GM10266 (cell line): ENCODE results near the gene STIL.
A peak's percentile ranks its signal among the peaks of the same experiment; 100 is the strongest.

Experiments used
- DNase-seq: peaks from one replicate; pipeline ENCODE4 v3.0.0; 2012; ENCODE audit errors: extremely low spot score
- TF ChIP-seq, protein P1 (sequence below): IDR thresholded peaks from 2 replicates; pipeline ENCODE4 v1.5.1; 2012; ENCODE audit warnings: mild to moderate bottlenecking, low read depth; ENCODE audit not compliant: control insufficient read depth, insufficient read depth; ENCODE audit errors: missing control alignments

Gene STIL

DNA sequence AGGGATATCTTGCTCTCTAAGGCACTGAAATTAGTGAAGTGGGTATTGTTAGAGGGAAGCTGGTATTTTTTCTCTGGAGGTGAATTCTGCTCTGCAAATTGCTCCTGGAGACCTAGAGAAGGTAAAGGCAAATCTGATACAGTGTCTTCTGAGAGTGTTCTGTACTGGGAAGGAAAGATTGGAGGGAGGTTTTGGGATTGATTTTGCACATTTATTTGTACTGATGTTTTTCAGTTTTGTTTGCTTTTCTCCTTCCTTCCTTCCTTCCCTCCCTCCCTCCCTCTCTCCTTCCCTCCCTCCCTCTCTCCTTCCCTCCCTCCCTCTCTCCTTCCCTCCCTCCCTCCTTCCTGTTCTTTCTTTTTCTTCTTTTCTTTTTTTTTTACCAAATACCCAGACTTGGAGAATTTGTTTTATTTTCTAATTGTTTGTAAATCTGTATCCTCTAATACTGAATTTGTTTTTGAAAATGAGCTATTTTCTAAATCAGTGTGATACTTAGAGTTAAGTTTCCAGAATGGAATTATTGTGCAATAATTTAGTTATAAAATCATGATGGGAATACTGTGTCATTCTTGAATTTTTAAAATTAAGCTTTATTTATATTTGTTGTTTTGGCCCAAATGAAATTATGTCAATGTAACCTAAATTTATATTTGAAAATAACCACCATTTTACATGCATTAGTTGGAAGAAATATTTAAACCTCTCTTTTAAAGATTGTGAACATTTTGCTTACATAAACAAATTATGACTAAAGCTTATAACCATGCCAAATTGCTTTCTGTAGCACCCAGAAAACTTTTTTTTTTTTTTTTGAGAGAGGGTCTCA lies 24.5 kb upstream of the STIL start:
- TF ChIP-seq, protein P1, sequence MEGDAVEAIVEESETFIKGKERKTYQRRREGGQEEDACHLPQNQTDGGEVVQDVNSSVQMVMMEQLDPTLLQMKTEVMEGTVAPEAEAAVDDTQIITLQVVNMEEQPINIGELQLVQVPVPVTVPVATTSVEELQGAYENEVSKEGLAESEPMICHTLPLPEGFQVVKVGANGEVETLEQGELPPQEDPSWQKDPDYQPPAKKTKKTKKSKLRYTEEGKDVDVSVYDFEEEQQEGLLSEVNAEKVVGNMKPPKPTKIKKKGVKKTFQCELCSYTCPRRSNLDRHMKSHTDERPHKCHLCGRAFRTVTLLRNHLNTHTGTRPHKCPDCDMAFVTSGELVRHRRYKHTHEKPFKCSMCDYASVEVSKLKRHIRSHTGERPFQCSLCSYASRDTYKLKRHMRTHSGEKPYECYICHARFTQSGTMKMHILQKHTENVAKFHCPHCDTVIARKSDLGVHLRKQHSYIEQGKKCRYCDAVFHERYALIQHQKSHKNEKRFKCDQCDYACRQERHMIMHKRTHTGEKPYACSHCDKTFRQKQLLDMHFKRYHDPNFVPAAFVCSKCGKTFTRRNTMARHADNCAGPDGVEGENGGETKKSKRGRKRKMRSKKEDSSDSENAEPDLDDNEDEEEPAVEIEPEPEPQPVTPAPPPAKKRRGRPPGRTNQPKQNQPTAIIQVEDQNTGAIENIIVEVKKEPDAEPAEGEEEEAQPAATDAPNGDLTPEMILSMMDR: no peak

DNA sequence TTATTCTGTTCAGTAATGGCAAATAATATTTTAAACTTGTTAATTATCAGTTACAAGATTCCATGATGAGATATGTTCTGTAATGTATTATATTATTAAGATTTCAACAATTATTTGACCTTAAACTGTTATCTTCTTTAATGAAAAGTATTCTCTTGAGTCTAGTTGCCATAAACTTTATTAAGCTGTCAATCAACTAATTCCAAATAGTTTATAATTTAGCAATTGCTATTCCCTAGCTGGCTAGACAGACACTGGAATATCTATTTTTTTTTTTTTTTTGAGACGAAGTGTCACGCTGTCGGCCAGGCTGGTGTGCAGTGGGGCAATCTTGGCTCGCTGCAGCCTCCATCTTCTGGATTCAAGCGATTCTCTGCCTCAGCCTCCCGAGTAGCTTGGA lies 23.4 kb upstream of the STIL start:
- DNase-seq: no peak
- TF ChIP-seq, protein P1: no peak

More for the DNA sequence above, 24.5 kb upstream of the STIL start:
- DNase-seq: no peak

DNA sequence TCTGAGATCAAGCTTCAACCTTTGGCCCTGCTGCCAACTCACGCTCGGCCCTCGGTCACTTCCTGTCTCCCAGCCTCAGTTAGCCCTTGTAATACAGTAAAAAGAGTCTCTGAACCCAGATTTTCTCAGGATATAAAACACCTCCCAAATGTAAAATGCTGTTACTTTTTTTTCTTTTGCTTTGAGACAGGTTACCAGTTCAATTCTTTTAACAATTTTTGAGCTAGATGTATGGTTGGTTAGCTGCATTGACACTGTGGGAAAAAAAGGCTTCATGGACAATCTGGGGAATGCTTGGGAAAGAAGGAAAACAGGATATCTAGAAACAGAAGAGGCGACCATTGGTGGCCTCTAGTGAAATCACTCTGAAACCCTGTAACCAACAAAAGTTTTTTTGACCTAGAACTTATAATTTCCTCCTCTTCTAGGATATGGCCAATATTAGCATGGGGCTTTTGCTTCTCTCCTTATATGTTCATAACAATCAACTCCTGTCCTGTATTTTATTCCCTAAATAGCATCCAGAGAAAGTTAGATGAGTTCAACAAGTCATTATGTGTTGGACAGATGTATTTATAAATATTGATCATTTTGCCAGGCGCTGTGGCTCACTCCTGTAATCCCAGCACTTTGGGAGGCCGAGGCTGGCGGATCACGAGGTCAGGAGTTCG lies 21.0 kb upstream of the STIL start:
- TF ChIP-seq, protein P1: no peak
- DNase-seq: no peak

DNA sequence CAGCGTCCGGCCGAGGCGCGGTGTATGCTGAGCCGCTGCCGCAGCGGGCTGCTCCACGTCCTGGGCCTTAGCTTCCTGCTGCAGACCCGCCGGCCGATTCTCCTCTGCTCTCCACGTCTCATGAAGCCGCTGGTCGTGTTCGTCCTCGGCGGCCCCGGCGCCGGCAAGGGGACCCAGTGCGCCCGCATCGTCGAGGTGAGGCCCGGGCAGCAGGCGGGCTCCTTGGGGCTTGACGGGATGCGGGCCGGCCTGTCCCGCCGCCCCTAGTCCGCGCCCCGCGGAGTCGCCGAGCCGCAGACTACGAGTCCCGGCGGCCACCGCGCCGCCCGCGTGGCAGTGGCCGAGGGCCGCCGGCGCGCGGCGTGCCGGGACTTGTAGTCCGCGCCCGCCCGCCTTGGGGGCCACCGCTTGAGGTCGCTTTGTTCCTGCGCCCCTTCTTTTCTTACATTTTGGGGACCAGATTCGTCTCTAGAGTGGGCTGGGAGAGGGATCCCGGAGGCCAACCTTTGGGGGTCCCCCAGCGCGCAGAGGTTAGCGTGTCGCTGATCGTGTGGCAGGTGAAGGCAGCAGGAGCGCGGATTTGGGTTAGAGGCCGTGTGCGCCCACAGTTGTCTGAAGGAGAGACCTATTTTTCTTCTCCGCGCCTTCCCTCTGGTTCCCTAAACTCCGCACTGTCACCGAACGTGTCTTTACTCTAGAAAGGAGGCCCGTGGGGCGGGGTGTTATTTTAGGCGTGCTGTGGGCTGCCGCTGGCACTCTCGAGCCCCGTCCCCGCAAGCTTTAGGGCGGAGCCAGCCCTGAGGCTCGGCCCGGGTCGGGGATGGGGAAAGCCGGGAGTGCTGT lies 20.2 kb upstream of the STIL start:
- TF ChIP-seq, protein P1: peak; percentile 46
- DNase-seq: peak; percentile 93

DNA sequence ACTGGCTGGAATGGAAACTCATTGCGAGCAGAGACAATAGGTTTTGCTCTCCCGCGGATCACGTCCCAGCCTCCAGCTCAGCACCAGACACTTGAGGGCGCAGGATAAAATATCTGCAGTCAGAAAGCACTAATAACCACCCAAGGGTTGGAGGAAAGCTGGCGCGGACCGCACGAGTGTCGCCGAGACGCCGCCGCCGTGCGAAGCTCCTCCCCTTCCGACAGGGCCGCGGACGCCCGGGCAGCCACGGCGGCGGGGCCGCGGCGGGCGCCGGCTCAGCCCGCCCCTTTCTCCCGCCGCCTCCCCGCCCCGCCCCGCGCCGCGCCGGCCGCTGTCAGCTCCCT lies 19.6 kb upstream of the STIL start, which contains the start of gene CMPK1:
Gene CMPK1 (plus strand): TSS at position 213 of the 344 bp plus-strand sequence. CDS start 156 bp downstream, outside the sequence.
- TF ChIP-seq, protein P1: peak; percentile 21
- DNase-seq: peak; percentile 87

DNA sequence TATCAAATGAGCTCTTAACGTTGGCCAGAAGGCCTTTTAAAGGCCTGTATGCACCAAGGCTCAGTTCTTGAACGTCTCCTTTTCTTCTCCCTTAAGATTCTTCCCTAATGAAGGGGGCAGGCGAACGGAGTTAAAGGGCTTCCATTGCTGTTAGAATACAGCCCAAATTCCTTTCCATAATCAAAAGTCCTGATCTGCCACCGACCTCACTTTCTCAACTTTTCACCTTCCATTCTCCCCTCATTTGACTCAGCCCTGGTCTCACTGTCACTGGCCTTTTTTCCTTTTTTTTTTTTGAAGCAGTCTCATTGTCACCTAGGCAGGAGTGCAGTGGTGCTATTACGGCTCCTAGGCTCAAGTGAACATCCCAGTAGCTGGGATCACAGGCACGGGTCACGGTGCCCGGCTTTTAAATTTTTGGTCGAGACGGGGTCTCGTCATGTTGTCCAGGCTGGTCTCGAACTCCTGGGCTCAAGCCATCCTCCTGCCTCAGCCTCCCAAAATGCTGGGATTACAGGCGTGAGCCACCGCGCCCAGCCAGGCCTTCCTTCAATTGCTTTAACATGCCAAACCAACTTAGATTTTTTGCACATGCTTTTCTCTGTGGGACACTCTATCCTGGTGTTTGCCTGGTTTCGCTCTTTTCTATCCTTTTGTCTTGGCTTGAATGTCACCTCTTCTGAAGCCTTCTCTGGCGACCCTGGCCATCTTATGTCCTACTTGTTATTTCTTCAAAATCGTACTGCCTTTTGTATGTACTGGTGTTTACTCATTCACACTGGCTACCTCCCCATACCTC lies 19.0 kb upstream of the STIL start:
- DNase-seq: no peak
- TF ChIP-seq, protein P1: no peak
